Measurements from ENCODE around the gene RGCC.

DNA sequence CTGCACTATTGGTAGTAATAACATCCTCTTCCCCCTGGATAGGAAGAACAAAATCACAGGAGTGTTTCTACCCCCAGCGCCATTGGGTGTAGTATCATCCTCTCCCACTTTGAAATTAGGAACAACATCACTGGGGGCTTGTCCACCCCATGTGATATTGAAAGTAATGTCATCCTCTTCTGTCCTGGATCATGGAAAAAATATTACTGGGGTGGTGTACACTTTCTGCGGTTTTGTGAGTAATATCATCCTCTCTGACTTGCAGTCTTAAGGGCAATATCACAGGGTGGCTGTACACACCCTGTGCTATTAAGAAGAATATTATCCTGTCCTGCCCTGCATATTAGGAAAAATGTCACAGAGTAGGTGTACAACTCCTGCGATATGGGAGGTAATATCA is 4.9 kb upstream of the RGCC start:
- TF ChIP-seq, protein P1, sequence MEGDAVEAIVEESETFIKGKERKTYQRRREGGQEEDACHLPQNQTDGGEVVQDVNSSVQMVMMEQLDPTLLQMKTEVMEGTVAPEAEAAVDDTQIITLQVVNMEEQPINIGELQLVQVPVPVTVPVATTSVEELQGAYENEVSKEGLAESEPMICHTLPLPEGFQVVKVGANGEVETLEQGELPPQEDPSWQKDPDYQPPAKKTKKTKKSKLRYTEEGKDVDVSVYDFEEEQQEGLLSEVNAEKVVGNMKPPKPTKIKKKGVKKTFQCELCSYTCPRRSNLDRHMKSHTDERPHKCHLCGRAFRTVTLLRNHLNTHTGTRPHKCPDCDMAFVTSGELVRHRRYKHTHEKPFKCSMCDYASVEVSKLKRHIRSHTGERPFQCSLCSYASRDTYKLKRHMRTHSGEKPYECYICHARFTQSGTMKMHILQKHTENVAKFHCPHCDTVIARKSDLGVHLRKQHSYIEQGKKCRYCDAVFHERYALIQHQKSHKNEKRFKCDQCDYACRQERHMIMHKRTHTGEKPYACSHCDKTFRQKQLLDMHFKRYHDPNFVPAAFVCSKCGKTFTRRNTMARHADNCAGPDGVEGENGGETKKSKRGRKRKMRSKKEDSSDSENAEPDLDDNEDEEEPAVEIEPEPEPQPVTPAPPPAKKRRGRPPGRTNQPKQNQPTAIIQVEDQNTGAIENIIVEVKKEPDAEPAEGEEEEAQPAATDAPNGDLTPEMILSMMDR (IDR thresholded peaks at IDR 0.05; ENCODE audit: low read length): no peak
- TF ChIP-seq EZH2 (optimal IDR thresholded peaks at IDR 0.05; ENCODE audit: low read depth, low read length): no peak

All from MM.1S (cell line).